Measurements from ENCODE around the gene SNAPC3.

SNAPC3 gene

DNA sequence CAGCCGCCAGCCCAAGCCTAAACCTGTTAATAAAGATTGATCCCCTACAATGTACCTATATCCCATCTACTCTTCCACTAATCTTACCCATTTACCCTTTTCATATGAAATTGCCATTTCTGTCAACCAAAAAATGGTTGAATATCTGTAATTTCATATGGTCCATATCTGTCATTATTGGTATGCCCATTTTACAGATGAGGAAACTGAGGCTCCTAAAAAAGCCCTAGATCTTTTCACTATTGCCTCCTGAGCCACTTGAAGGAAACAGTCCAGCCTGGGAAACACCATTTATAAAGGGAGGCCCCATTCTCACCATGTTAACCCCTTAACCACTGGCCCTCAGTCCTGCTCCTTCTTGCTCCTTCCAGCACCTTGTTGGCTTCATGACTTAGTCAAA is 41.2 kb upstream of the SNAPC3 start:
- TF ChIP-seq, protein P1, sequence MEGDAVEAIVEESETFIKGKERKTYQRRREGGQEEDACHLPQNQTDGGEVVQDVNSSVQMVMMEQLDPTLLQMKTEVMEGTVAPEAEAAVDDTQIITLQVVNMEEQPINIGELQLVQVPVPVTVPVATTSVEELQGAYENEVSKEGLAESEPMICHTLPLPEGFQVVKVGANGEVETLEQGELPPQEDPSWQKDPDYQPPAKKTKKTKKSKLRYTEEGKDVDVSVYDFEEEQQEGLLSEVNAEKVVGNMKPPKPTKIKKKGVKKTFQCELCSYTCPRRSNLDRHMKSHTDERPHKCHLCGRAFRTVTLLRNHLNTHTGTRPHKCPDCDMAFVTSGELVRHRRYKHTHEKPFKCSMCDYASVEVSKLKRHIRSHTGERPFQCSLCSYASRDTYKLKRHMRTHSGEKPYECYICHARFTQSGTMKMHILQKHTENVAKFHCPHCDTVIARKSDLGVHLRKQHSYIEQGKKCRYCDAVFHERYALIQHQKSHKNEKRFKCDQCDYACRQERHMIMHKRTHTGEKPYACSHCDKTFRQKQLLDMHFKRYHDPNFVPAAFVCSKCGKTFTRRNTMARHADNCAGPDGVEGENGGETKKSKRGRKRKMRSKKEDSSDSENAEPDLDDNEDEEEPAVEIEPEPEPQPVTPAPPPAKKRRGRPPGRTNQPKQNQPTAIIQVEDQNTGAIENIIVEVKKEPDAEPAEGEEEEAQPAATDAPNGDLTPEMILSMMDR (IDR thresholded peaks at IDR 0.05; ENCODE audit: insufficient read depth, low read depth, low read length, missing control alignments): no peak
- H3K4me3 ChIP-seq (ENCODE audit: low read length): no peak overlapping the region
- DNase-seq (ENCODE audit: low read depth): no peak

DNA sequence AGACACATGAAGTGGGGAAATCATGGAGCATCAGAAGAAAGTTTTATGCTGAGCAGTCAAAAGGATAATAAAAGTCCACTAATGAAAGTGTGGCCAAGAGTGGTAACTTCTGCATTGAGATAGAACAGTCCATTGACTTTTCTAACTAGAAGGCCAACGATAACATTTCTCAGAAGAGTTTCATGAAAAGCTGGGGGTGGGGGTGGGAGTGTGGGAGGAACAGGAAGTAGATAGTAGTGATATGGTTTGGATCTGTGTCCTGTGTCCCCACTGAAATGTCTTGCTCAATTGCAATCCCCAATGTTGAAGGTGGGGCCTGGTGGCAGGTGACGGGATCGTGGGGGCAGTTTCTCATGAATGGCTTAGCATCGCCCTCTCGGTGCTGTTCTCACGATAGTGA is 36.2 kb upstream of the SNAPC3 start:
- TF ChIP-seq, protein P1 (IDR thresholded peaks at IDR 0.05; ENCODE audit: insufficient read depth, low read depth, low read length, missing control alignments): no peak
- H3K4me3 ChIP-seq (ENCODE audit: low read length): no peak overlapping the region
- DNase-seq (ENCODE audit: low read depth): no peak

DNA sequence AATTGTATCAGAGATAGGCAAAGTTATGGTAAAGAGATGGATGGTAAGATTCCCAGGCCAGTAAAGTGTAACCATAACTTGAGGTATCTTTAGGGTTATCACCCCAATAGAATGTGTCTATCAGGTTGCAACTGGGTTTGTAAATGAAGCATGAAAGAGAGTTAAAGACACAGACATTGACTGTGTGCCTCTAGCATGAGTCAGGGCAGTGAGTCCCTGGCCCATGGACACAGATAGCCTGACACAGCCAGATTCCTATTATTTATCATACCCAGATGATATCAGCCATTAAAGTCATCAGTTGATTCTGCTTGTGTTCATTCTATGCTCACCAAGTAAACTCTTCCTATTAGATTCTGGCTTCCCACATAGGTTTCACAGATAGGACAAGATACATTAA is 33.5 kb upstream of the SNAPC3 start:
- H3K4me3 ChIP-seq (ENCODE audit: low read length): no peak overlapping the region
- TF ChIP-seq, protein P1 (IDR thresholded peaks at IDR 0.05; ENCODE audit: insufficient read depth, low read depth, low read length, missing control alignments): no peak
- DNase-seq (ENCODE audit: low read depth): peak; percentile 26

DNA sequence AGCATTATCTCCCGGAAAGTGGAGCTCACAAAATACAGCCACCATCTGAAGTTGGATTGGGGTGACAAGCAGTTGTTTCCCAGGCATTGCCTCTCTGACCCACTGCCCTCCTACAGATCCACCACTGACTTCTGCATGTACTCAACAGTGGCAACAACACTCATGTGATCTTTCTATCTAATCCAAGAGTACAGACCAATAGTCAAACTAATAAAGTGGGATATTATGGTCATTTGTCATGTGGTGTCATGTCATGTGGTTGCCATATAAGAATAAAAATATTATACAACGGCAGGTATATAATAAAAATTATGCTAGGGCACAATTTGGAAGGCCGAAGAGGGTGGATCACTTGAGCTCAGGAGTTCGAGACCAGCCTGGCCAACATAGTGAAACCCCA is 33.0 kb upstream of the SNAPC3 start:
- TF ChIP-seq, protein P1 (IDR thresholded peaks at IDR 0.05; ENCODE audit: insufficient read depth, low read depth, low read length, missing control alignments): no peak
- no peak for DNase-seq (ENCODE audit: low read depth)

DNA sequence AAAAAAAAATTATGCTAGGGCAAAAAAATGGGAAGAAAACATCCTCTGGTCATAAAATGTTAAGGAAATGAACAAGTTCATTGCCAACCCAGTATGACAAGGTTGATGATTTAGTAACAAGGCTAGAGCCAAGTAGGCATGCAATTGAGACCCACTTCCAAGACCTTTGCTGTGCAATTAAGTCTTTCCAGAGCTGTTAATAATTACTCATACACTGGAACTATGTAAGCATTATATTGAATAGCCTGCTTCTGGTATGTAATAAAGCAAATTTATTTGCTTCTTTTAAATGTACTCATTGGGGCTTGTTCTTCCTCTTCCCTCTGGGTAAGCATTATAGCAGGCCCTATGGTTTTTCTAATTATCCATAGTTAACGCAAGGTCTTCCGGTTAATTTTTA is 32.5 kb upstream of the SNAPC3 start:
- DNase-seq (ENCODE audit: low read depth): no peak
- TF ChIP-seq, protein P1 (IDR thresholded peaks at IDR 0.05; ENCODE audit: insufficient read depth, low read depth, low read length, missing control alignments): no peak
- H3K4me3 ChIP-seq (ENCODE audit: low read length): no peak overlapping the region

More for the DNA sequence above, 33.0 kb upstream of the SNAPC3 start:
- no peak overlapping the region for H3K4me3 ChIP-seq (ENCODE audit: low read length)

DNA sequence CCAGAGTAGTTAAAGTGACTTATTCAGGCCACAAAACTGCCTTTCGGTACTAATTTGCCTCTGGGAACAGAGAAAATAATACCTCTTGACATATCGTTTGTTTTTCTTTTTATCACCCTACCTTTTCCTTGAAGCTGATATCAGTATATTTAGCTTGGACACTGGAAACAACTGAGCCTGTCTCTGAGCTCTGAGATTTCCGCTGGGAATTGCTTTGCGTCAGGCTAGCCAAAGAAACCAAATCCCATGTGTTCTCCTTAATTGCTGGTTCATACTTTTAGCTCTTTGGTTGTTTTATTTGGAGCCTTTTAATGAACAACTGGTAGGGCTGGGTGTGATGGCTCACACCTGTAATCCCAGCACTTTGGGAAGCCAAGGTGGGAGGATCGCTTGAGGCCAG is 30.3 kb upstream of the SNAPC3 start:
- DNase-seq (ENCODE audit: low read depth): no peak

More for the DNA sequence above, 30.3 kb upstream of the SNAPC3 start:
- H3K4me3 ChIP-seq (ENCODE audit: low read length): no peak overlapping the region
- TF ChIP-seq, protein P1 (IDR thresholded peaks at IDR 0.05; ENCODE audit: insufficient read depth, low read depth, low read length, missing control alignments): no peak
